ENCODE data around the gene STARD3. TPM values are rescaled to one million over a fixed set of nuclear protein-coding genes. Genes with fewer than 3 reads are reported as not detected.

STARD3 gene
- total and polyA plus RNA-seq, 2 of the 13 experiments (the other 11 are each of a cell fraction or from before 2014, with no cell fraction given) = 34.6 to 100 TPM

DNA sequence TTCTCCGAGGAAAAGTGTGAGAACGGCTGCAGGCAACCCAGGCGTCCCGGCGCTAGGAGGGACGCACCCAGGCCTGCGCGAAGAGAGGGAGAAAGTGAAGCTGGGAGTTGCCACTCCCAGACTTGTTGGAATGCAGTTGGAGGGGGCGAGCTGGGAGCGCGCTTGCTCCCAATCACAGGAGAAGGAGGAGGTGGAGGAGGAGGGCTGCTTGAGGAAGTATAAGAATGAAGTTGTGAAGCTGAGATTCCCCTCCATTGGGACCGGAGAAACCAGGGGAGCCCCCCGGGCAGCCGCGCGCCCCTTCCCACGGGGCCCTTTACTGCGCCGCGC, 62.8 kb downstream of the STARD3 start, which contains the start of gene ERBB2 (continued):
- TF ChIP-seq, protein P1, sequence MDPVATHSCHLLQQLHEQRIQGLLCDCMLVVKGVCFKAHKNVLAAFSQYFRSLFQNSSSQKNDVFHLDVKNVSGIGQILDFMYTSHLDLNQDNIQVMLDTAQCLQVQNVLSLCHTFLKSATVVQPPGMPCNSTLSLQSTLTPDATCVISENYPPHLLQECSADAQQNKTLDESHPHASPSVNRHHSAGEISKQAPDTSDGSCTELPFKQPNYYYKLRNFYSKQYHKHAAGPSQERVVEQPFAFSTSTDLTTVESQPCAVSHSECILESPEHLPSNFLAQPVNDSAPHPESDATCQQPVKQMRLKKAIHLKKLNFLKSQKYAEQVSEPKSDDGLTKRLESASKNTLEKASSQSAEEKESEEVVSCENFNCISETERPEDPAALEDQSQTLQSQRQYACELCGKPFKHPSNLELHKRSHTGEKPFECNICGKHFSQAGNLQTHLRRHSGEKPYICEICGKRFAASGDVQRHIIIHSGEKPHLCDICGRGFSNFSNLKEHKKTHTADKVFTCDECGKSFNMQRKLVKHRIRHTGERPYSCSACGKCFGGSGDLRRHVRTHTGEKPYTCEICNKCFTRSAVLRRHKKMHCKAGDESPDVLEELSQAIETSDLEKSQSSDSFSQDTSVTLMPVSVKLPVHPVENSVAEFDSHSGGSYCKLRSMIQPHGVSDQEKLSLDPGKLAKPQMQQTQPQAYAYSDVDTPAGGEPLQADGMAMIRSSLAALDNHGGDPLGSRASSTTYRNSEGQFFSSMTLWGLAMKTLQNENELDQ (CRISPR knock-in tag; IDR thresholded peaks at IDR 0.05; ENCODE audit: borderline replicate concordance) = no peak
- TF ChIP-seq FOXP1 (IDR thresholded peaks at IDR 0.05) (no peak), FOXP1 (CRISPR knock-in tag; IDR thresholded peaks at IDR 0.05) (0 out of 2 replicates have a peak, but pooled peaks have one; percentile 9), ZNF430 (CRISPR knock-in tag; IDR thresholded peaks at IDR 0.05) (no peak), YEATS2 (CRISPR knock-in tag; IDR thresholded peaks at IDR 0.05; ENCODE audit: borderline replicate concordance) (peak; percentile 66; the same call in 1 of the 2 replicates), CCAR2 (optimal IDR thresholded peaks at IDR 0.05; ENCODE audit: low read depth, low read length) (no peak), ELF4 (CRISPR knock-in tag; IDR thresholded peaks at IDR 0.05; ENCODE audit: borderline replicate concordance) (0 out of 2 replicates have a peak, but pooled peaks have one; percentile 39), ZNF205 (CRISPR knock-in tag; IDR thresholded peaks at IDR 0.05) (no peak), MLLT10 (CRISPR knock-in tag; IDR thresholded peaks at IDR 0.05) (no peak), ZNF343 (CRISPR knock-in tag; IDR thresholded peaks at IDR 0.05) (0 out of 2 replicates have a peak, but pooled peaks have one; percentile 18), NR2F1 (CRISPR knock-in tag; IDR thresholded peaks at IDR 0.05) (no peak), ZNF17 (CRISPR knock-in tag; IDR thresholded peaks at IDR 0.05) (no peak), ATRX (CRISPR knock-in tag; IDR thresholded peaks at IDR 0.05; ENCODE audit: borderline replicate concordance) (no peak), NCOA1 (CRISPR knock-in tag; IDR thresholded peaks at IDR 0.05) (no peak), KDM3A (CRISPR knock-in tag; IDR thresholded peaks at IDR 0.05; ENCODE audit: low read depth) (no peak), ESRRA (CRISPR knock-in tag; IDR thresholded peaks at IDR 0.05; ENCODE audit: low read depth) (no peak), MZF1 (CRISPR knock-in tag; IDR thresholded peaks at IDR 0.05; ENCODE audit: borderline replicate concordance) (no peak)
- TF ChIP-seq, protein P2, sequence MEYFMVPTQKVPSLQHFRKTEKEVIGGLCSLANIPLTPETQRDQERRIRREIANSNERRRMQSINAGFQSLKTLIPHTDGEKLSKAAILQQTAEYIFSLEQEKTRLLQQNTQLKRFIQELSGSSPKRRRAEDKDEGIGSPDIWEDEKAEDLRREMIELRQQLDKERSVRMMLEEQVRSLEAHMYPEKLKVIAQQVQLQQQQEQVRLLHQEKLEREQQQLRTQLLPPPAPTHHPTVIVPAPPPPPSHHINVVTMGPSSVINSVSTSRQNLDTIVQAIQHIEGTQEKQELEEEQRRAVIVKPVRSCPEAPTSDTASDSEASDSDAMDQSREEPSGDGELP (IDR thresholded peaks at IDR 0.05; ENCODE audit: borderline replicate concordance, low read depth) = no peak
- TF ChIP-seq, protein P3, sequence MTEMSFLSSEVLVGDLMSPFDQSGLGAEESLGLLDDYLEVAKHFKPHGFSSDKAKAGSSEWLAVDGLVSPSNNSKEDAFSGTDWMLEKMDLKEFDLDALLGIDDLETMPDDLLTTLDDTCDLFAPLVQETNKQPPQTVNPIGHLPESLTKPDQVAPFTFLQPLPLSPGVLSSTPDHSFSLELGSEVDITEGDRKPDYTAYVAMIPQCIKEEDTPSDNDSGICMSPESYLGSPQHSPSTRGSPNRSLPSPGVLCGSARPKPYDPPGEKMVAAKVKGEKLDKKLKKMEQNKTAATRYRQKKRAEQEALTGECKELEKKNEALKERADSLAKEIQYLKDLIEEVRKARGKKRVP (CRISPR knock-in tag; IDR thresholded peaks at IDR 0.05) = 0 out of 4 replicates have a peak, but pooled peaks of 1 of the 2 experiments have one; percentile 30
- TF ChIP-seq, protein P4, sequence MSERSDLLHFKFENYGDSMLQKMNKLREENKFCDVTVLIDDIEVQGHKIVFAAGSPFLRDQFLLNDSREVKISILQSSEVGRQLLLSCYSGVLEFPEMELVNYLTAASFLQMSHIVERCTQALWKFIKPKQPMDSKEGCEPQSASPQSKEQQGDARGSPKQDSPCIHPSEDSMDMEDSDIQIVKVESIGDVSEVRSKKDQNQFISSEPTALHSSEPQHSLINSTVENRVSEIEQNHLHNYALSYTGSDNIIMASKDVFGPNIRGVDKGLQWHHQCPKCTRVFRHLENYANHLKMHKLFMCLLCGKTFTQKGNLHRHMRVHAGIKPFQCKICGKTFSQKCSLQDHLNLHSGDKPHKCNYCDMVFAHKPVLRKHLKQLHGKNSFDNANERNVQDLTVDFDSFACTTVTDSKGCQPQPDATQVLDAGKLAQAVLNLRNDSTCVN (CRISPR knock-in tag; IDR thresholded peaks at IDR 0.05; ENCODE audit: borderline replicate concordance) = no peak
- TF ChIP-seq, protein P5, sequence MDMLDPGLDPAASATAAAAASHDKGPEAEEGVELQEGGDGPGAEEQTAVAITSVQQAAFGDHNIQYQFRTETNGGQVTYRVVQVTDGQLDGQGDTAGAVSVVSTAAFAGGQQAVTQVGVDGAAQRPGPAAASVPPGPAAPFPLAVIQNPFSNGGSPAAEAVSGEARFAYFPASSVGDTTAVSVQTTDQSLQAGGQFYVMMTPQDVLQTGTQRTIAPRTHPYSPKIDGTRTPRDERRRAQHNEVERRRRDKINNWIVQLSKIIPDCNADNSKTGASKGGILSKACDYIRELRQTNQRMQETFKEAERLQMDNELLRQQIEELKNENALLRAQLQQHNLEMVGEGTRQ (IDR thresholded peaks at IDR 0.05; ENCODE audit: low read depth, low read length) = no peak
- TF ChIP-seq, protein P5 (CRISPR knock-in tag; IDR thresholded peaks at IDR 0.05; ENCODE audit: borderline replicate concordance) = no peak
- TF ChIP-seq, protein P6, sequence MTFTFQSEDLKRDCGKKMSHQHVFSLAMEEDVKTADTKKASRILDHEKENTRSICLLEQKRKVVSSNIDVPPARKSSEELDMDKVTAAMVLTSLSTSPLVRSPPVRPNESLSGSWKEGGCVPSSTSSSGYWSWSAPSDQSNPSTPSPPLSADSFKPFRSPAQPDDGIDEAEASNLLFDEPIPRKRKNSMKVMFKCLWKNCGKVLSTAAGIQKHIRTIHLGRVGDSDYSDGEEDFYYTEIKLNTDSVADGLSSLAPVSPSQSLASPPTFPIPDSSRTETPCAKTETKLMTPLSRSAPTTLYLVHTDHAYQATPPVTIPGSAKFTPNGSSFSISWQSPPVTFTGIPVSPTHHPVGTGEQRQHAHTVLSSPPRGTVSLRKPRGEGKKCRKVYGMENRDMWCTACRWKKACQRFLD (CRISPR knock-in tag; IDR thresholded peaks at IDR 0.05; ENCODE audit: borderline replicate concordance) = no peak

Measured in HepG2 (cell line).